ENCODE results near the gene ASB9. TPM values are rescaled to one million over a fixed set of nuclear protein-coding genes. Genes with fewer than 3 reads are reported as not detected.
A peak's percentile ranks its signal among the peaks of the same experiment; 100 is the strongest.
"Not testable (repeated sequence)": the region's sequence is repeated elsewhere in the genome, so short reads cannot be mapped to it uniquely, and the experiment has no call there.

Gene ASB9, protein sequence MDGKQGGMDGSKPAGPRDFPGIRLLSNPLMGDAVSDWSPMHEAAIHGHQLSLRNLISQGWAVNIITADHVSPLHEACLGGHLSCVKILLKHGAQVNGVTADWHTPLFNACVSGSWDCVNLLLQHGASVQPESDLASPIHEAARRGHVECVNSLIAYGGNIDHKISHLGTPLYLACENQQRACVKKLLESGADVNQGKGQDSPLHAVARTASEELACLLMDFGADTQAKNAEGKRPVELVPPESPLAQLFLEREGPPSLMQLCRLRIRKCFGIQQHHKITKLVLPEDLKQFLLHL
- 20.3 TPM for polyA plus RNA-seq (2013)

DNA sequence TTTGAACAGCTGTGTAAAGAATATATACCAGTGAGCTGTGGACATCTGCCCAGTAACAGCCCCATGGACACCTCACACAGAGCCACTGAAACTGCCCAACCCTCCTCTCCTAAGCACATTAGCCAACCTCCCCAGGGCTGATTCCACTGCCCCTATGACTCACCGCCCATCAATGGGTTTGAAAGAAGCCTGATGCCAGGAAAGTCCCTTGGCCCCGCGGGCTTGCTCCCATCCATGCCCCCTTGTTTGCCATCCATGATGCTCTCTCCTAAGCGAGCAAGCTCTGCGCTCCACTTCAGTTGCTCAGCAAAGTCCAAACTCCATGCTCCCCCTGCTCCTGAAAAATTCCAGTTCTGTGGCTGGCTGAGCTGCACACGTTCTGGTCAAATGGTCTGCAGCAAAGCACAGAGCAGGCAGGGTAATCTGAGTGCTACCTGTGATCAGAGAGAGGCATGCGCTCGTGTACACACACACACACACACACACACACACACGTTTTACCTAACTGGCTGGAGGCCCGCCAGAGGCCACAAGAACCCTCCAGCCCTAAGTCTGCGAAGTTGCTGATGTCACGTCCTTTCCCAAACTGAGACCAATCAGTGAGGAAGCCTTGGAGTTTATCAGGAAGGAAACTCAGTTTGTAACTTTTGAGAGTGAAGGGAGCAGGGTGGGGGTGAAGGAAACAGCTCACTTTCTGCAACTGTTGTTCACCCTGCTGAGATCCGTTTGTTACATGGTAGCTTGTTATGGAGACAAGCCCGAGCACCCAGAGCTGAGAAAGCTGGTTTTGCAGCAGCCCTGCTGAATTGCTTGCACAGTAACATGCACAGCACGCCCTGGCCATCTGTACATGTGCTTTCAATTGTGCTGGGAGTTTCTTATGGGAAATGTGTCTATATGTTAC, at the start of gene ASB9:
Gene ASB9 (minus strand): TSS at position 466 of the 904 bp plus-strand sequence. CDS start 209 bp downstream, at position 257.
- Histone ChIP-seq H3K9me3 (ENCODE audit: control extremely low read depth in 1 of 5, control insufficient read depth in 4 of 5, insufficient read depth in 2 of 5, low read depth in 1 of 5, low read length in 4 of 5) (no peaks in the 10 kb centered on the region), H3K27ac (ENCODE audit: insufficient read depth in 1 of 2, low read depth in 1 of 2, low read length in 2 of 2, poor library complexity in 1 of 2, severe bottlenecking in 2 of 2) (no peak within 1 kb of the TSS), H3K4me3 (ENCODE audit: control insufficient read depth in 1 of 7, extremely low read depth in 1 of 7, insufficient read depth in 4 of 7, low read depth in 2 of 7, low read length in 6 of 7) (peak within 1 kb of the TSS in 6 of 7 experiments; percentile 14 to 72 (median 52)), H3K27me3 (replicated peaks in 2 of 5; ENCODE audit: control insufficient read depth in 4 of 5, insufficient read depth in 5 of 5, low read length in 4 of 5) (peaks cover 0 to 2% (median 0%) of the 10 kb centered on the region in 5 experiments), H3K36me3 (ENCODE audit: control insufficient read depth in 4 of 4, insufficient read depth in 4 of 4, low read length in 3 of 4) (no peaks in the 10 kb centered on the region), H3K4me1 (ENCODE audit: control extremely low read depth in 1 of 4, control insufficient read depth in 4 of 4, insufficient read depth in 4 of 4, low read length in 3 of 4) (peaks cover 0 to 11% (median 0%) of the 10 kb centered on the region in 4 experiments)
- DNase-seq, result peak; percentile 45 to 82 (median 69)
- ChIA-PET CTCF (no interaction called here), POLR2A (no interaction called here)
- 43% methylated on average over 7 of the region's 15 CpGs for WGBS (ENCODE audit: insufficient coverage)

DNA sequence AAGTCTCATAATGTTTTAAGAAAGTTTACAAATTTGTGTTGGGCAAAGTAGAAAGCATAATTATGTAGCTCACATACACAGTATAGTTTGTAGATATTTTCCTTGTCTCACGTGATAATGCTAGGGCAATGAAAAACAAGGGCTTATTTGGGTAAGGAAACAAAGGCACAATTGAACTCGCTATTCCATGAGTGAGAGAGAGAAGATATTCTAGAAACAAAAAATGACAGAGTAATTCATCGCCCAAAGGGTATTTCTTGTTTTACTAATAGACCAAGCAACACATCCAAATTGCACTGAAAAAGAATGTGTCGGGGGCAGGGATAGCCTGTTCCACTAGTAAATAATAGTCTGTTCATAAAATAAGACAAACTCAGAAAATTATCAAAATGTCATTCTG, 49.2 kb upstream of the ASB9 start:
- peaks cover 0 to 5% (median 3%) of the 10 kb centered on the region in 4 experiments for H3K36me3 ChIP-seq (ENCODE audit: control insufficient read depth in 4 of 4, insufficient read depth in 4 of 4, low read length in 3 of 4)
- no peaks in the 10 kb centered on the region for H3K9me3 ChIP-seq (ENCODE audit: control extremely low read depth in 1 of 5, control insufficient read depth in 4 of 5, insufficient read depth in 2 of 5, low read depth in 1 of 5, low read length in 4 of 5)
- peaks cover 0 to 4% (median 0%) of the 10 kb centered on the region in 5 experiments for H3K27me3 ChIP-seq (replicated peaks in 2 of 5; ENCODE audit: control insufficient read depth in 4 of 5, insufficient read depth in 5 of 5, low read length in 4 of 5)
- POLR2A ChIA-PET, result no interaction called here
- peaks cover 0 to 2% (median 0%) of the 10 kb centered on the region in 4 experiments for H3K4me1 ChIP-seq (ENCODE audit: control extremely low read depth in 1 of 4, control insufficient read depth in 4 of 4, insufficient read depth in 4 of 4, low read length in 3 of 4)
- WGBS (ENCODE audit: insufficient coverage), result 100% methylated on average over 1 of the region's 4 CpGs
- no peak overlapping the region for H3K4me3 ChIP-seq (ENCODE audit: control insufficient read depth in 1 of 7, extremely low read depth in 1 of 7, insufficient read depth in 4 of 7, low read depth in 2 of 7, low read length in 6 of 7)
- no peak for DNase-seq
- CTCF ChIA-PET, result no interaction called here
- no peak overlapping the region for H3K27ac ChIP-seq (ENCODE audit: insufficient read depth in 1 of 2, low read depth in 1 of 2, low read length in 2 of 2, poor library complexity in 1 of 2, severe bottlenecking in 2 of 2)

DNA sequence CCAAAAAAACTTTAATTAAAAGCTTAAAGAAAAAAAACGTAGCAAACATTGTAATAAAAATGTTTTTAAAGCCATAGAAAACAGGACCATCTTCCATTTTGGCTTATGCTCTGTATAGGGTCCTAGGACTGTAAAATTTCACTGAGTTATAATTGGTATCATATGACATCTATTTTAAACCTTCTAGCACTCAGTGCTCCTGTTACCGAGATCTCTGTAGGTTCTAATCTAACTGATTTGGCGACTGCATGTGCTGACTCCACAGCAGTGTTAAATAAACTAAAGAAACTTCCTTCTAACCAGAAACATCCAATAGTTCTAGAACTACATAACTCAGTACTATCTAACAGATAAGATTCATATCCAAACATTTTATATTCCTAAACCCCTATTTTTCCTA, 45.6 kb upstream of the ASB9 start, which contains the start of gene ASB11:
Gene ASB11 (minus strand): TSS at position 132 of the 400 bp plus-strand sequence. CDS start 35 bp downstream, at position 97.
- Histone ChIP-seq H3K4me3 (ENCODE audit: control insufficient read depth in 1 of 7, extremely low read depth in 1 of 7, insufficient read depth in 4 of 7, low read depth in 2 of 7, low read length in 6 of 7) (no peak within 1 kb of the TSS), H3K36me3 (ENCODE audit: control insufficient read depth in 4 of 4, insufficient read depth in 4 of 4, low read length in 3 of 4) (no peaks in the 10 kb centered on the region), H3K27ac (ENCODE audit: insufficient read depth in 1 of 2, low read depth in 1 of 2, low read length in 2 of 2, poor library complexity in 1 of 2, severe bottlenecking in 2 of 2) (no peak within 1 kb of the TSS), H3K9me3 (ENCODE audit: control extremely low read depth in 1 of 5, control insufficient read depth in 4 of 5, insufficient read depth in 2 of 5, low read depth in 1 of 5, low read length in 4 of 5) (no peaks in the 10 kb centered on the region), H3K27me3 (replicated peaks in 2 of 5; ENCODE audit: control insufficient read depth in 4 of 5, insufficient read depth in 5 of 5, low read length in 4 of 5) (peaks cover 0 to 6% (median 0%) of the 10 kb centered on the region in 5 experiments), H3K4me1 (ENCODE audit: control extremely low read depth in 1 of 4, control insufficient read depth in 4 of 4, insufficient read depth in 4 of 4, low read length in 3 of 4) (no peaks in the 10 kb centered on the region)
- no peak for DNase-seq
- WGBS (ENCODE audit: insufficient coverage), result 76% methylated on average over 2 of the region's 3 CpGs
- ChIA-PET CTCF (no interaction called here), POLR2A (no interaction called here)

DNA sequence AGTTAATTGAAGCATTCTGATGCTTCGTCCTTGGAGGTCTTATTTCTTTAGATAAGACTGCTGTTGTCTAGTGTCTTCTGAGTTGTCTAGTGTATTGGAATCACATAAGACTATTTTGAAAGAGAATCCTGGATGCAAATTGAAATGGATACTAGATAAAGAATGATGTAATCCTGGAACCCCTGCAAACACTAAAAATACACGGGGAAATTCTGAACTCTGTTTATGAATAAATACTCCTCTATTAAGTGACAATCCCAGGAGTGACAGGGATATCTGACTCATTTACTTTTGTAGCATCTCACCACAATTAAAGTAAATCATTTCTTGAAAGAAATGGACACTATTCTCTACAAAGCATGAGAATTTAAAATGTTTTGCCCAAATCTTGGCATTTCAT, 44.6 kb upstream of the ASB9 start:
- ChIA-PET CTCF (no interaction called here), POLR2A (no interaction called here)
- Histone ChIP-seq H3K4me1 (ENCODE audit: control extremely low read depth in 1 of 4, control insufficient read depth in 4 of 4, insufficient read depth in 4 of 4, low read length in 3 of 4) (no peaks in the 10 kb centered on the region), H3K4me3 (ENCODE audit: control insufficient read depth in 1 of 7, extremely low read depth in 1 of 7, insufficient read depth in 4 of 7, low read depth in 2 of 7, low read length in 6 of 7) (no peak overlapping the region), H3K36me3 (ENCODE audit: control insufficient read depth in 4 of 4, insufficient read depth in 4 of 4, low read length in 3 of 4) (no peaks in the 10 kb centered on the region), H3K27me3 (replicated peaks in 2 of 5; ENCODE audit: control insufficient read depth in 4 of 5, insufficient read depth in 5 of 5, low read length in 4 of 5) (peaks cover 0 to 6% (median 0%) of the 10 kb centered on the region in 5 experiments), H3K27ac (ENCODE audit: insufficient read depth in 1 of 2, low read depth in 1 of 2, low read length in 2 of 2, poor library complexity in 1 of 2, severe bottlenecking in 2 of 2) (no peak overlapping the region), H3K9me3 (ENCODE audit: control extremely low read depth in 1 of 5, control insufficient read depth in 4 of 5, insufficient read depth in 2 of 5, low read depth in 1 of 5, low read length in 4 of 5) (no peaks in the 10 kb centered on the region)
- no CpG with 5 or more reads among the region's 2 CpGs for WGBS (ENCODE audit: insufficient coverage)
- DNase-seq, result no peak

DNA sequence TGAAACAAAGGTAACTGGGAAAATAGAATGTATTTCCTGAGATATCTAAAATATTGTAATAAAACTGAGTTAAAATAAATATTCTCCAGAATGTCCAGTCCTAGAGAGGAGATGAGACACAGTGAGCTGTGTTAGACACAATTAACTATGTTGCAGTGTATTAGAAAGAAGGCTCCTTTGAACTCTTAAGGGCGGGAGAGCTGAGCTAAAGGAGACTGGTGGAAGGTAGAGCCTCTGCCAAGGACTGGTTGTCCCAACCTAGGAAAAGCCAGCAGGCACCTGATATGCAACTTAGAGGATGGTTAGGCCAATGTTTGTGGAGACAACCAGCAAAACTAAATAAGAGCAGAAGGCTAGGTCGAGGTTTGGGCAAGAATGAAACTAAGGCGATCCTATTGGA, 41.2 kb upstream of the ASB9 start:
- Histone ChIP-seq H3K36me3 (ENCODE audit: control insufficient read depth in 4 of 4, insufficient read depth in 4 of 4, low read length in 3 of 4) (no peaks in the 10 kb centered on the region), H3K9me3 (ENCODE audit: control extremely low read depth in 1 of 5, control insufficient read depth in 4 of 5, insufficient read depth in 2 of 5, low read depth in 1 of 5, low read length in 4 of 5) (peaks cover 0 to 2% (median 0%) of the 10 kb centered on the region in 5 experiments), H3K27me3 (replicated peaks in 2 of 5; ENCODE audit: control insufficient read depth in 4 of 5, insufficient read depth in 5 of 5, low read length in 4 of 5) (peaks cover 0 to 14% (median 0%) of the 10 kb centered on the region in 5 experiments), H3K4me3 (ENCODE audit: control insufficient read depth in 1 of 7, extremely low read depth in 1 of 7, insufficient read depth in 4 of 7, low read depth in 2 of 7, low read length in 6 of 7) (no peak overlapping the region), H3K4me1 (ENCODE audit: control extremely low read depth in 1 of 4, control insufficient read depth in 4 of 4, insufficient read depth in 4 of 4, low read length in 3 of 4) (no peaks in the 10 kb centered on the region), H3K27ac (ENCODE audit: insufficient read depth in 1 of 2, low read depth in 1 of 2, low read length in 2 of 2, poor library complexity in 1 of 2, severe bottlenecking in 2 of 2) (no peak overlapping the region)
- CTCF ChIA-PET, result interaction anchor here (0.9 kb wide), 1 partner anchor 9 kb away, joined by 4 read pairs; no protein-coding TSS in a partner anchor
- POLR2A ChIA-PET, result no interaction called here
- DNase-seq, result no peak
- WGBS (ENCODE audit: insufficient coverage), result 100% methylated on average over 3 of the region's 3 CpGs

DNA sequence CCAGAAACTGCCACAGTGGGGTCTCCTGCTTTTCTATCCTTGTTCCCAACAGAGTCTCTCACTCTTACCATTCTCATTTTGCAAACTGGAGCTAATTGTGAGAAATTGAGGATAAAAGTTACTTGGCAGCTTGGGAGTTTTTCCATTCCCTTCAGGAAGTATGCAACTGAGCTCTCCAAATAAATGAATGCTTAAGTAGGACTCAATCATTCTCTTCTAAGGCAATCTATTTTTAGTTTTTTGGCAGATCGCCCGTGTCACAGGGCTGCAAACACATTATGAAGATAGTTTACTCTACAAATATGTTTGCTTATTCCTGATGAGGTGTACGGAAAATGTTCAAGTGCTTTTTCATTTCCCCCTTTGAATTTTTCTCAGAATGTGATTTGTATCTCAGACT, 40.2 kb upstream of the ASB9 start:
- Histone ChIP-seq H3K36me3 (ENCODE audit: control insufficient read depth in 4 of 4, insufficient read depth in 4 of 4, low read length in 3 of 4) (no peaks in the 10 kb centered on the region), H3K9me3 (ENCODE audit: control extremely low read depth in 1 of 5, control insufficient read depth in 4 of 5, insufficient read depth in 2 of 5, low read depth in 1 of 5, low read length in 4 of 5) (peaks cover 0 to 2% (median 0%) of the 10 kb centered on the region in 5 experiments), H3K27ac (ENCODE audit: insufficient read depth in 1 of 2, low read depth in 1 of 2, low read length in 2 of 2, poor library complexity in 1 of 2, severe bottlenecking in 2 of 2) (no peak overlapping the region), H3K27me3 (replicated peaks in 2 of 5; ENCODE audit: control insufficient read depth in 4 of 5, insufficient read depth in 5 of 5, low read length in 4 of 5) (peaks cover 0 to 14% (median 0%) of the 10 kb centered on the region in 5 experiments), H3K4me3 (ENCODE audit: control insufficient read depth in 1 of 7, extremely low read depth in 1 of 7, insufficient read depth in 4 of 7, low read depth in 2 of 7, low read length in 6 of 7) (no peak overlapping the region), H3K4me1 (ENCODE audit: control extremely low read depth in 1 of 4, control insufficient read depth in 4 of 4, insufficient read depth in 4 of 4, low read length in 3 of 4) (no peaks in the 10 kb centered on the region)
- POLR2A ChIA-PET, result no interaction called here
- WGBS (ENCODE audit: insufficient coverage), result no CpG with 5 or more reads among the region's 3 CpGs
- peak in 1 of 3 donors; percentile 20 for DNase-seq
- CTCF ChIA-PET, result no interaction called here

DNA sequence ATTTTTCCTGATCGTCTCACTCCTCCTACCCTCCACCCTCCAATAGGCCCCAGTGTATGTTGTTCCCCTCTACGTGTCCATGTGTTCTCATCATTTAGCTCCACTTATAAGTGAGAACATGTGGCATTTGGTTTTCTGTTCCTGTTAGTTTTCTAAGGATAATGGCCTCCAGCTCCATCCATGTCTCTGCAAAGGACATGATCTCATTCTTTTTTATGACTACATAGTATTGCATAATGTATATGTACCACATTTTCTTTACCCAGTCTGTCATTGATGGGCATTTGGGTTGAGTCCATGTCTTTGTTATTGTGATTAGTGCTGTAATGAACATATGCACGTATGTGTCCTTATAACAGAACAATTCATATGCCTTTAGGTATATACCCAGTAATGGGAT, 36.0 kb upstream of the ASB9 start:
- H3K27me3 ChIP-seq (replicated peaks in 2 of 5; ENCODE audit: control insufficient read depth in 4 of 5, insufficient read depth in 5 of 5, low read length in 4 of 5), result peaks cover 0 to 16% (median 0%) of the 10 kb centered on the region in 5 experiments
- H3K9me3 ChIP-seq (ENCODE audit: control extremely low read depth in 1 of 5, control insufficient read depth in 4 of 5, insufficient read depth in 2 of 5, low read depth in 1 of 5, low read length in 4 of 5); H3K36me3 ChIP-seq (ENCODE audit: control insufficient read depth in 4 of 4, insufficient read depth in 4 of 4, low read length in 3 of 4); POLR2A ChIA-PET; H3K27ac ChIP-seq (ENCODE audit: insufficient read depth in 1 of 2, low read depth in 1 of 2, low read length in 2 of 2, poor library complexity in 1 of 2, severe bottlenecking in 2 of 2); H3K4me3 ChIP-seq (ENCODE audit: control insufficient read depth in 1 of 7, extremely low read depth in 1 of 7, insufficient read depth in 4 of 7, low read depth in 2 of 7, low read length in 6 of 7); CTCF ChIA-PET; H3K4me1 ChIP-seq (ENCODE audit: control extremely low read depth in 1 of 4, control insufficient read depth in 4 of 4, insufficient read depth in 4 of 4, low read length in 3 of 4); DNase-seq: not testable (repeated sequence)
- no CpG with 5 or more reads among the region's 3 CpGs for WGBS (ENCODE audit: insufficient coverage)

Data from common myeloid progenitor, CD34-positive (primary cell).